GM06990 (cell line): ENCODE data around the gene LDLRAD4.
"Not testable (repeated sequence)": the region's sequence is repeated elsewhere in the genome, so short reads cannot be mapped to it uniquely, and the experiment has no call there.

Experiments
- DNase-seq: peaks from one replicate; pipeline ENCODE4 v3.0.0-alpha.2; 2011; ENCODE audit not compliant: insufficient read length; ENCODE audit errors: extremely low read depth
- H3K27me3 ChIP-seq: replicated peaks from 2 replicates; pipeline ENCODE4 v1.6.0; 2011; ENCODE audit warnings: low read length; ENCODE audit not compliant: control insufficient read depth, insufficient read depth
- H3K36me3 ChIP-seq: 2 replicates; pipeline ENCODE4 v1.5.1; 2011; ENCODE audit warnings: low read length; ENCODE audit not compliant: control insufficient read depth, insufficient read depth
- H3K4me3 ChIP-seq: replicated peaks from 2 replicates; pipeline ENCODE4 v1.5.1; 2011; ENCODE audit warnings: low read depth, mild to moderate bottlenecking, control low read depth, low read length
- CTCF ChIP-seq: IDR thresholded peaks from 2 replicates; pipeline ENCODE4 v1.5.1; 2011; ENCODE audit warnings: low read length, control low read depth, mild to moderate bottlenecking, inconsistent platforms; ENCODE audit not compliant: insufficient read depth, poor library complexity, severe bottlenecking

LDLRAD4 gene

GRCh38 chr18:13660510-13660909, 441.9 kb downstream of the LDLRAD4 start:
- TF ChIP-seq CTCF, result no peak
- H3K4me3 ChIP-seq, result no peak overlapping the region
- H3K27me3 ChIP-seq, result no peaks in the 10 kb centered on the region
- peaks cover 2% of the 10 kb centered on the region; the same call in 1 of the 2 replicates for H3K36me3 ChIP-seq
- no peak for DNase-seq

- DNase-seq, result no peak
- TF ChIP-seq CTCF, result no peak
- Histone ChIP-seq H3K4me3 (no peak overlapping the region), H3K27me3 (no peaks in the 10 kb centered on the region), H3K36me3 (peaks cover 2% of the 10 kb centered on the region; the same call in 1 of the 2 replicates)
These were observed 442.7 kb downstream of the LDLRAD4 start for GRCh38 chr18:13661051-13661778.

GRCh38 chr18:13661779-13662256, 443.3 kb downstream of the LDLRAD4 start:
- Histone ChIP-seq H3K36me3 (peaks cover 2% of the 10 kb centered on the region; the same call in 1 of the 2 replicates), H3K27me3 (no peaks in the 10 kb centered on the region), H3K4me3 (no peak overlapping the region)
- no peak for TF ChIP-seq CTCF
- DNase-seq, result no peak

GRCh38 chr18:13672657-13673056, 454.1 kb downstream of the LDLRAD4 start:
- Histone ChIP-seq H3K4me3 (no peak overlapping the region), H3K36me3 (no peaks in the 10 kb centered on the region; the same call in none of the 2 replicates), H3K27me3 (no peaks in the 10 kb centered on the region)
- TF ChIP-seq CTCF, result no peak
- no peak for DNase-seq

- no peak for DNase-seq
- no peak for TF ChIP-seq CTCF
- H3K27me3 ChIP-seq, result no peaks in the 10 kb centered on the region
- no peaks in the 10 kb centered on the region for H3K36me3 ChIP-seq
- no peak overlapping the region for H3K4me3 ChIP-seq
These were observed 457.9 kb downstream of the LDLRAD4 start for GRCh38 chr18:13676471-13676870.

- not testable (repeated sequence) for H3K4me3 ChIP-seq, H3K27me3 ChIP-seq, H3K36me3 ChIP-seq, DNase-seq
These were observed 458.8 kb downstream of the LDLRAD4 start for GRCh38 chr18:13677350-13677749.
